GM21825 (cell line): ENCODE measurements around the gene RBP7.
"Not testable (repeated sequence)": the region's sequence is repeated elsewhere in the genome, so short reads cannot be mapped to it uniquely, and the experiment has no call there.

Source experiments
- ATAC-seq: cut with Tn5 transposase; IDR thresholded peaks from one replicate; pipeline ENCODE4 v1.9.1; 2021; ENCODE audit warnings: mild to moderate bottlenecking, moderate library complexity; ENCODE audit not compliant: unreplicated experiment

Gene RBP7

DNA sequence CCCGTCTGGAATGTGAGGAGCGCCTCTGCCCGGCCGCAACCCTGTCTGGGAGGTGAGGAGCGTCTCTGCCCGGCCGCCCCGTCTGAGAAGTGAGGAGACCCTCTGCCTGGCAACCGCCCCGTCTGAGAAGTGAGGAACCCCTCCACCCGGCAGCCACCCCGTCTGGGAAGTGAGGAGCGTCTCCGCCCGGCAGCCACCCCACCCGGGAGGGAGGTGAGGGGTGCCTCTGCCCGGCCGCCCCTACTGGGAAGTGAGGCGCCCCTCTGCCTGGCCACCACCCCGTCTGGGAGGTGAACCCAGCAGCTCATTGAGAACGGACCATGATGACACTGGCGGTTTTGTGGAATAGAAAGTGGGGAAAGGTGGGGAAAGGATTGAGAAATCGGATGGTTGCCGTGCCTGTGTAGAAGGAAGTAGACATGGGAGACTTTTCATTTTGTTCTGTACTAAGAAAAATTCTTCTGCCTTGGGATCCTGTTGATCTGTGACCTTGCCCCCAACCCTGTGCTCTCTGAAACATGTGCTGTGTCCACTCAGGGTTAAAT, 32.0 kb downstream of the RBP7 start:
- ATAC-seq = not testable (repeated sequence)

DNA sequence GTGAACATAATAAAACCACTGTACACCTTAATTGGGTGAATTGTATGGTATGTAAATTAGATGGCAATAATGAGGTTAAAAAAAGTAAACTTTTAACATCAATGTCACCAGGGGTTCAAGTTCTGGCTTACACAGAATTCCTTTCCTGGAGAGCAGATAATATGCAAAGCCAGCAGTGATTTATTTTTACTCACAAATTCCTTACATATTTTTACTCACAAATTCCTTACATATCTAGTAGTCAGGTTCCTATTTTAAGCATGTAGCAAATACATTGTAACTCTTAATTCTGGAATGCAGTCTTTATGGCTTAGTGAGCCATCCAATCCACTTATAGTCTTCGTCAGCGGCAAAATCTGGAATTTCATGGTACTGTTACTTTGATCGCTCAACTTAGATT, 34.4 kb downstream of the RBP7 start:
- ATAC-seq = no peak

DNA sequence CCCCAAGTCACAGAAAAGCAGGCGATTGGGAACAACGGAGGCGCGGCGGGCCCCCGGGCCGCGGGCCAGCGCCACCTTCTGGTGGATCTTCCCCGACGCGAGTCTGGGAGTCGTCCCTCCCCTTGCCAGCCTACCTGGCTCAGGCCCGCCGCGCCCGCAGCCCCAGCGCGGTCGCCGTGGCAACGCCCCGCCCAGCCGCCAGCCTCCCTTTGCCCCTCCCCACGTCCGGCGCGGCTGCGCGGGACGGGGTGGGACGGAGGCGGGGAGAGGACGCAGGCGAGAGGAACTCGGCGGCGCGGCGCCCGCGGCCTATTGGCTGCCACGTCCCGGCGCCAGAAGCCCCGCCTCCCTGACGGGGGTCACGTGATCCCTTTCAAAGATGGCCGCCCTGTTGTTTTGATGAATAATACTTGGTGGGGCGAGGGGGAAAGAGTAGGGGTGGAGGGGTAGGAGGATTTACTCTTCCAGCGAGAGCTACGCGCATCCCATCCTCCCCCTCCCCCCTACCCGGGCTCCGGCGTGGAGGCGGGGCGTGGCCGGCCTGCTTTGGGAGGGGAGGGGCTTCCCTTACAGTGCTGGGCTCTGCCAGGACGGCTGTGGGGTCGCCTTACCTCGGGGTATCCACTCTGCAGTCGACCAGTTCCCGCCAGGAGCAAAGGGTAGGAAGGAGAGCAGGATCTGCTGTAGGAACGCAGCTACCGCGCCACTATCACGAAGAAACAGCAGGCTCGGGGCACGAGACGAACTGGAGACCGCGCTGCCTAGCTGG, 35.7 kb downstream of the RBP7 start, which contains the start of gene UBE4B:
TSS of gene UBE4B (plus strand) at position 369 of the 769 bp plus-strand sequence. CDS start 713 bp downstream, outside the sequence.
- peak; percentile 97 for ATAC-seq

DNA sequence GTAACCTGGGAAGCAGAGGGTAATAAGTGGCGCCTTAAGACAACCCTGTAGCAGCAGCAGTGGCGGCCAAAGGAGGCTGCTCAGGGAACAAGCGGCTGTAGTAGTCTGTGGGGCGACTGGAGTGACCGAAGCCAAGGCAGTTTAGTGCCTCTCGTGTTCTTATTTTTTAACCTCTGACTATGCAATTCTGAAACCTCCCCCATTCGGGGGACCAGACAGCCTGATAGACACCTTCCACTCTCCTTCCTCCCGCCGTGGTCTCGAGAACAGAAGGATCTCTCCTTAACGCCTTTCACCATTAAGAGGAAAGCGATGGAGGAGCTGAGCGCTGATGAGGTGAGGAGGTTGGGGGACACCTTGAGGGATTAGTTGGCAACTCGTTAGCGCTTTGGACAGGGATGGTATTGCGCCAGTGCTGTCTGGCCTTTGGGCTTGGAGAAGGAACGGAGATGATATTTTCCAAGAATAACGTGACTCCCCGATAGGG, 36.4 kb downstream of the RBP7 start:
- ATAC-seq = peak; percentile 10

- ATAC-seq = no peak
Observed at GRCh38 chr1:10042746-10043145, 45.7 kb downstream of the RBP7 start.

- ATAC-seq = no peak
Observed at GRCh38 chr1:10045480-10046355, 48.7 kb downstream of the RBP7 start.

- no peak for ATAC-seq
Observed at GRCh38 chr1:10046356-10047085, 49.5 kb downstream of the RBP7 start.

GRCh38 chr1:10048601-10049000, 51.6 kb downstream of the RBP7 start:
- ATAC-seq = no peak

GRCh38 chr1:10050611-10051010, 53.6 kb downstream of the RBP7 start:
- no peak for ATAC-seq

DNA sequence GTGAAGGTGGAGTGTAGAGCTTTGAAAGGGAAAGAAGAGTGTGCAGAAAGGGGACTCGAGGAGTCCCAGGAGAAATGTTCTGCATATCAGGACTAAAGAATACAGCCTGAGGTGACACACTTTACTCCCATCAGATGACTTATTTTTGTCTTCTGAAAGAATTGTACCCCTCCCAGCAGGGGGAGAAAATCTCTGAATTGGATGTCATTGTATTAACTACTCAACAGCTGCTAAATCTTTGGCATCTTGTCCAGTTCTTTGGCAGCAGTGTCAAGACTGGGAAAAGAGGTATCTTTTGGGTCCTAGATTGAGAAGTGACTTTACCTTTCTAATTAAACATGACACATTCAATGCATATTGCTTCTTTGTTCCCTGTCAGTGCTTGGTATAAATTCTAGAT, 54.6 kb downstream of the RBP7 start:
- ATAC-seq = no peak

GRCh38 chr1:10052347-10052746, 55.3 kb downstream of the RBP7 start:
- ATAC-seq = no peak

DNA sequence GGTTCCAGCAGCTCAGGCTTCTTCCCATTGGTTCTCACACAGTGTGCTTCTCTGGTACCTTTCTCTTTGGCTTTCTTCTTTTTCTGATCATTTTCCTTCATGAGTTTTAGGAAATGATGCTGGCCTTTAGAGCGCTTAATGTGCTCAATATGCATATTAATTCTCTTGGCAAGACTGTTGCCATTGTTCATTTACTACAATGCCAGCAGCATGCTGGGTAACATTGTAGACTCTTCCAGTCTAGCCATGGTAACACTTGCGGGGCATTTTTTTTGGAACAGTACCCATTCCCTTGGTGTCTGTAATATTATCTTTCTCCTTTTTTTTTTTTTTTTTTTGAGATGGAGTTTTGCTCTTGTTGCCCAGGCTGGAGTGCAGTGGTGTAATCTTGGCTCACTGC, 57.4 kb downstream of the RBP7 start:
- ATAC-seq = no peak

DNA sequence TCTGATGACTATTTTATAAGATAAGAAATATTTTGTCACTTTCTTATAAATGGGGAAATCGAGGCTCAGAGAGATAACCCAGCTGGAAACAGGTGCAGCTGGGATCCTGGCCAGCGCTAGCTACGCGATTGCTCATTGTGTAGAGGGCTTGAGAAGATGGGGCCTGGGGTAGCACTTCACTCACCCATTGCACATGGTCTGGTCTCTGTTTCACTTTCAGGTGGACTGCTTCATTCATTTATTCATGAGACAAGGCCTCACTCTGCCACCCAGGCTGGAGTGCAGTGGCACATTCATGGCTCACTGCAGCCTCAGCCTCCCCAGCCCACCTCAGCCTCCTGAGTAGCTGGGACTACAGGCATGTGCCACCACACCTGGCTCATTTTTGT, 59.6 kb downstream of the RBP7 start:
- ATAC-seq = no peak

GRCh38 chr1:10057343-10057742, 60.3 kb downstream of the RBP7 start:
- no peak for ATAC-seq

DNA sequence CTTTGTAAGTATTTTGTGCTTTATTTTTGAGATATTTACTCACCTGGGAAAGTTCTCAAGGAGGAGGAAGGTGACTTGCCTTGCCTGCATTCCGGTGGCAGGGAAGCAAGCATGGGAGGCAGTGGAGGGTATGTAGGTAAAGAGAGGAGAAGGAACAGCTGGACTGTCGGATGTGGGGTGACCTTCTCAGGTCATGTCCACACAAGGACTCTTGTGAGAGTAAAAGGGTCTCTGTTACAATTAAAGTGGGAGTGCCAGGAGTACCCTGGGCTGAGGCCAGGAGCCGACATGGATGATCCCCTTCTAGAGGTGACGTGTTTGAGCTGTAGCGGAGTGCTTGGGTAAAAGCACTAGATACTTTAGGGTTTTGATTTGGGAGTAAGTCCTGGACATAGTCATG, 60.8 kb downstream of the RBP7 start:
- ATAC-seq = no peak

DNA sequence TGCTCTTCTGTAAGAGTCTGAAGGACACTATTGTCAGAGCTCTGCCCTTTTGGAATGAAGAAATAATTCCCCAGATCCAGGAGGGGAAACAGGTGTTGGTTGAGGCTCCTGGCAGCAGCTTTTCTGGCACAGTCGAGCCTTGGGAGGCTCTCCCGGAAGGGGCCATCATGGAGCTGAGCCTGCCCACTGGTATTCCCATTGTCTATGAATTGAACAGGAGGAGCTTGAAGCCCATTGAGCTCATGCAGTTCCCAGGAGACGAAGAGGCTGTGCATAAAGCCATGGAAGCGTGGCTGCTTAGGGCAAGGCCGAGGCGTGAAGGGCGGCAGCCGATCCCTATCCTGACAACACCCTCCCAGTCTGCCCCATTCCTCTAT, 62.3 kb downstream of the RBP7 start:
- ATAC-seq = no peak

GRCh38 chr1:10060311-10061100, 63.5 kb downstream of the RBP7 start:
- no peak for ATAC-seq

DNA sequence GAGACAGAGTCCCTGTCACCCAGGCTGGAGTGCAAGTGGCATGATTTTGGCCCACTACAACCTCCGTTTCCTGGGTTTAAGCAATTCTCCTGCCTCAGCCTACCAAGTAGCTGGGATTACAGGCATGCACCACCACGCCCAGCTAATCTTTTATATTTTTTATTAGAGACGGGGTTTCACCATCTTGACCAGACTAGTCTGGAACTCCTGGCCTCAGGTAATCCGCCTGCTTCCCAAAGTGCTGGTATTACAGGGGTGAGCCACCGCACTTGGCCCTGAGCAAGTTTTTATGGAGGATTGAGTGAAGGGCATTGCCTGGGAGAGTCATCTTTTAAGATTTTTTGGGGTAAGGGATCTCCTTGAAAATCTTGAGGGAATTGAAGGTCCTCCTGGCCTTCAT, 64.2 kb downstream of the RBP7 start:
- no peak for ATAC-seq

DNA sequence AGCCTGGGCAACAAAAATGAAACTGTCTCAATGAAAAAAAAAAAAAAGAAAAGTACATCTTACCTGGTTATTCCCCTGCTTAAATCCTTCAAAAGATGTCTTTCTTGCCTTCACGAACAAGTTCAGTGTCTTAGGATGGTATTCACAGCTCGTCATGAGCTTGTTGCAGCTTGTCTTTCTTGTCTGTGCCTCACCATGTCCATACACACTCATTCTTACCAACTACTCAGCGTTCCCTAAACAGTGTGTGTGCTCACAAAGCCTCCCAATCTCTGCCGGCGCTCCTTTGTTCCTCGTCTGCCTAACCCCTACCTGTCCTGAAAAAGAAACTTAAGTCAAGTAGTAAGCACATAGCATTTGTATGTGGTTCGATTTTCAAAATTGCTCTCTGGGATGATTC, 66.8 kb downstream of the RBP7 start:
- ATAC-seq = no peak
